Myocyte (in vitro differentiated cells): ENCODE data around the gene EWSR1. TPM values are rescaled to one million over a fixed set of nuclear protein-coding genes. Genes with fewer than 3 reads are reported as not detected.
"Not testable (repeated sequence)": the region's sequence is repeated elsewhere in the genome, so short reads cannot be mapped to it uniquely, and the experiment has no call there.

ENCODE experiments used
- DNase-seq: peaks from one replicate; pipeline ENCODE4 v3.0.0-alpha.2; 2012; ENCODE audit warnings: low read depth
- total RNA-seq: library from RNA; depleted of rRNA; stranded (reverse); fragments of >200 nt; gene quantifications from 2 replicates; pipeline ENCODE4 v1.2.3, GENCODE V29; 2014

EWSR1 gene
- total RNA-seq, 1 donor from 2014 or later: 232 TPM

GRCh38 chr22:29245626-29246385, 22.3 kb upstream of the EWSR1 start:
- peak; percentile 73 for DNase-seq

GRCh38 chr22:29247891-29248290, 20.2 kb upstream of the EWSR1 start:
- DNase-seq: not testable (repeated sequence)

- no peak for DNase-seq
Observed at GRCh38 chr22:29251265-29251664, 16.8 kb upstream of the EWSR1 start.

GRCh38 chr22:29251981-29252911, 15.8 kb upstream of the EWSR1 start:
- DNase-seq: no peak

- no peak for DNase-seq
Observed at GRCh38 chr22:29253561-29254285, 14.3 kb upstream of the EWSR1 start.

GRCh38 chr22:29254286-29254660, 13.8 kb upstream of the EWSR1 start:
- no peak for DNase-seq

GRCh38 chr22:29255064-29255621, 12.9 kb upstream of the EWSR1 start:
- no peak for DNase-seq

- no peak for DNase-seq
Observed at GRCh38 chr22:29256606-29257325, 11.3 kb upstream of the EWSR1 start.

- DNase-seq: peak; percentile 73
Observed at GRCh38 chr22:29257751-29258181, 10.3 kb upstream of the EWSR1 start.

GRCh38 chr22:29258407-29259252, 9.4 kb upstream of the EWSR1 start:
- DNase-seq: no peak

GRCh38 chr22:29259253-29259899, 8.7 kb upstream of the EWSR1 start:
- no peak for DNase-seq

- DNase-seq: no peak
Observed at GRCh38 chr22:29260031-29260560, 8.0 kb upstream of the EWSR1 start.

GRCh38 chr22:29260601-29261315, 7.3 kb upstream of the EWSR1 start:
- peak; percentile 74 for DNase-seq

- DNase-seq: peak; percentile 22
Observed at GRCh38 chr22:29263791-29264276, 4.2 kb upstream of the EWSR1 start.

GRCh38 chr22:29265305-29265704, 2.8 kb upstream of the EWSR1 start:
- no peak for DNase-seq

- DNase-seq: no peak
Observed at GRCh38 chr22:29265929-29266328, 2.1 kb upstream of the EWSR1 start.

- peak; percentile 20 for DNase-seq
Observed at GRCh38 chr22:29266564-29267461, 1.3 kb upstream of the EWSR1 start.
